ENCODE data around the gene OLFM2.
"Not testable (repeated sequence)": the region's sequence is repeated elsewhere in the genome, so short reads cannot be mapped to it uniquely, and the experiment has no call there.

OLFM2 gene

GRCh38 chr19:9828551-9829063, 107.7 kb downstream of the OLFM2 start:
- no peak for DNase-seq (ENCODE audit: low spot score)

- DNase-seq (ENCODE audit: low spot score): peak; percentile 93
Observed at GRCh38 chr19:9827289-9828238, 108.8 kb downstream of the OLFM2 start, which contains the start of gene UBL5. Gene UBL5, plus strand, starts transcription at chr19:9827918. Its CDS starts 420 bp downstream, at chr19:9828338.

DNA sequence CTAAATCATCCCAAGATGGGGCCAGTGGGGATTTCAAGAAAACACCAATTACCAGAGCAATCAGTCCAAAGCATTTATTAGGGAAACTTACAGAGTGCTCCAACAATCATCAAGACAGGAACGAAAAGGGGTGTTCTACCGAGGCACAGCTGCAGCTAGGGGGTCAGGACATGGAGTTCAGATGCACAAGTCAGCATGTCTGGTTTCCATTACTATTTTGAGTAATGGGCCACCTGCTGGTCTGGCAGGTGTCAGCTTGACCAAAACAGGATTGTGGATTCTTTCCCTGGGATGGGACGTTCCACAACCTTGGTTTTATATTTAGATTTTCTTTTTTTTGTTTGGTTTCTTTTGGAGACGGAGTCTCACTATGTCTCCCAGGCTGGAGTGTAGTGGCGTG, 112.5 kb downstream of the OLFM2 start:
- no peak for DNase-seq (ENCODE audit: low spot score)

DNA sequence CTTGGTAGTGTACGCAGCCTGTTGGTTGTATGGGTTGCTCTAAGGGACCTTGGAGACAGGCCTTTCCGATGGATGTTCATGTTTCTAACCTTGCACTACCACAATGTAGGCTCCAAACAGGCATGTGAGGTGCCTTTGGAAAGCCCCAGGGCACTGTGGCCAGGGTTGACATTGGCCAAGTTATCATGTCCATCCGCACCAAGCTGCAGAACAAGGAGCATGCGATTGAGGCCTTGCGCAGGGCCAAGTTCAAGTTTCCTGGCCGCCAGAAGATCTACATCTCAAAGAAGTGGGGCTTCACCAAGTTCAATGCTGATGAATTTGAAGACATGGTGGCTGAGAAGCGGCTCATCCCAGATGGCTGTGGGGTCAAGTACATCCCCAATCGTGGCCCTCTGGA, 116.3 kb downstream of the OLFM2 start:
- not testable (repeated sequence) for DNase-seq (ENCODE audit: low spot score)

DNA sequence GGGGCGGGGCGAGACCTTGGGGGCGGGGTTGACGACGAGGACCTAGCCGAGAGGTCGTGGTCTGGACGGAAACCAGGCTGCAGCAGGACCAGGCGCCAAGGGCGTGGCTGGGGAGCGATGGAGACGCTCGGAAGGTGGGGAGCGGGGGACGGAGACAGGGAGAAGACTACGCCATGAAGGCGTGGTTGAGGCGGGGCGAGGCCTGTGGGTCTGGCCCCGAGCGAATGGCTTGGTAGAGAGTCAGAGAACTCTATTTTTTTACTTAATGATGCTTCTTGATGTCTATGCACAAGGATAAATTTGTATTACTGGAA, 116.8 kb downstream of the OLFM2 start:
- no peak for DNase-seq (ENCODE audit: low spot score)

DNA sequence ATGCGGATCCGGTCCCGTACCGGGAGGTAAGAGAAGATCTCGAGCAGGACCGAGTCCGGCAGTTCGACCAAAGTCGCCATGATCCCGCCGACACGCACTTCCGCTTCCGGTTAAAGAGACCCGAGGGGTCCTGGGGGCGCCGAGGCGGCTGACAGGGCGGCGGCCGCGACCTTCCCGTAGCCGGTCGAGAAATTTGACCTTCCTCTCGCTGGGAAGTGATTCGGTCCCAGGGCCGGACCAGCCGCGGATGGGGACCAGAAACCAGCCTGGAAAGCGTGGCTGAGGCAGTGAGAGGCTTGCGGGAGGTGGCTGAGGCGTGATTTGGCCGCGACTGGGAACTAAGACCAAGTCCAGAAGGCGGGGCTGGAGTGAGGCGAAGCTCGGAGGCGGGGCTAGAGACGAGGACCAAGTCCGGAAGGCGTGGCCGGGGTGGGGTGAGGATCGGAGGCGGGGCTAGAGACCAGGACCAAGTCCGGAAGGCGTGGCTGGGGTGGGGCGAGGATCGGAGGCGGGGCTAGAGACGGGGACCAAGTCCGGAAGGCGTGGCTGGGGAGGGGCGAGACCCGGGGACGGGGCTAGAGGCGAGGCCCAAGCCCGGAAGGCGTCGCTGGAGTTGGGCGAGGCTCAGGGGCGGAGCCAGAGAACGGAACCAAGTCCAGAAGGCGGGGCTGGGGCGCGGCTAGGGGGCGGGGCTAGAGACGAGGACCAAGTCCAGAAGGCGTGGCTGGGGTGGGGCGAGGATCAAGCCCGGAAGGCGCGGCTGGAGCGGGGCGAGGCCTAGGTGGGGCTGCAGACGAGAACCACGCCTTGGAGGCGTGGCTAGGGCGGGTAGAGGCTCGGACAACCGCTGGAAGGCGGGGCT, 117.3 kb downstream of the OLFM2 start, which contains the start of gene FBXL12:
FBXL12 (minus strand) TSS at position 346 of the 862 bp plus-strand sequence; CDS start at position 80, 266 bp downstream.
- DNase-seq (ENCODE audit: low spot score): peak; percentile 90

- DNase-seq (ENCODE audit: low spot score): no peak
Observed at GRCh38 chr19:9818175-9818733, 118.1 kb downstream of the OLFM2 start.

DNA sequence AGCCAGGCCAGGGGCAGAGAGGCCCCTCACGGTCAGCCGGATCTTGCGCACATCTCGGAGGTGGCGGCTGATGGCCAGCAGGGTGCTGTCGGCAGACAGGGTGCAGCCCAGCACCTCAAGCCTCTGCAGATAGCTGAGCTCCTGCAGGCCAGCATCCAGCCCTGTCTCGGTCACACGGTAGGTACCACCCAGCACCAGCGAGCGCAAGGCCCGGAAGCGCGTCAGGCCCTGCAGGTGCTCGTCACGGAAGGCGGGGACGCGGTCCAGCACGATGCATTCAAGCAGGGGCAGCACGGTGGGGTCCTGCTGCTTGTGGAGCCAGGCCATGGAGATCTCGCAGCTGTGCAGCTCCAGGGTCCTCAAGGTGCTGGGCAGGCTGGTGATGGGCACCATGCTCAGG, 125.2 kb downstream of the OLFM2 start:
- no peak for DNase-seq (ENCODE audit: low spot score)

- DNase-seq (ENCODE audit: low spot score): no peak
Observed at GRCh38 chr19:9808855-9809824, 127.2 kb downstream of the OLFM2 start.

- DNase-seq (ENCODE audit: low spot score): no peak
Observed at GRCh38 chr19:9806803-9807202, 129.5 kb downstream of the OLFM2 start.
